Ovary (tissue), 3 donors: ENCODE measurements around the gene WWOX.

ENCODE experiments used
- POLR2A ChIP-seq: fragments of 450-650 bp; IDR thresholded peaks from one replicate; pipeline ENCODE4 v1.6.1; 2017; ENCODE audit warnings: antibody characterized with exemption, mild to moderate bottlenecking, moderate library complexity
- TF ChIP-seq, protein P1 (sequence below), 3 donors: fragments of 450-650 bp in 2 of 3; fragments of 200-600 bp in 1 of 3; IDR thresholded peaks; one replicate each; pipeline versions ENCODE4 v1.5.1 to v1.8.0; 2016 to 2022; ENCODE audit warnings: antibody characterized with exemption in 3 of 3, mild to moderate bottlenecking in 1 of 3
- donor health status: DM: no; HTN: no; CAD: no.

DNA sequence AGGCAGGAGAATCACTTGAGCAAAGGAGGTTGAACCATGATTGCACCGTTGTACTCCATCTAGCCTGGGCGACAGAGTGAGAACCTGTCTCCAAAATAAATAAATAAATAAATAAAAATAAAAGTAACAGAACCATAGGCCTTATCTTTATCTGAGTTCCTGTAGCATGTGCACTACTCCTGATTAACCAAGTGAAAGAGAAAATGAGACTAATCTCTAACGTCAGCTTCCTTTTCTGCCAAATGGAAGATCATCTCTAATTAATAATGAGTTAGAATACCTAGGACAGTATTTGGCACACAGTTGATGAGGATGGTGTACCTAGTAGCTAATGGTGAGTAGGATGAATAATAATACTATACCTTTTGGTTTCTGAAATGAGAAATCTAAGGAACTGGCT, 520.4 kb downstream of the WWOX start:
- no peak for TF ChIP-seq POLR2A
- TF ChIP-seq, protein P1, sequence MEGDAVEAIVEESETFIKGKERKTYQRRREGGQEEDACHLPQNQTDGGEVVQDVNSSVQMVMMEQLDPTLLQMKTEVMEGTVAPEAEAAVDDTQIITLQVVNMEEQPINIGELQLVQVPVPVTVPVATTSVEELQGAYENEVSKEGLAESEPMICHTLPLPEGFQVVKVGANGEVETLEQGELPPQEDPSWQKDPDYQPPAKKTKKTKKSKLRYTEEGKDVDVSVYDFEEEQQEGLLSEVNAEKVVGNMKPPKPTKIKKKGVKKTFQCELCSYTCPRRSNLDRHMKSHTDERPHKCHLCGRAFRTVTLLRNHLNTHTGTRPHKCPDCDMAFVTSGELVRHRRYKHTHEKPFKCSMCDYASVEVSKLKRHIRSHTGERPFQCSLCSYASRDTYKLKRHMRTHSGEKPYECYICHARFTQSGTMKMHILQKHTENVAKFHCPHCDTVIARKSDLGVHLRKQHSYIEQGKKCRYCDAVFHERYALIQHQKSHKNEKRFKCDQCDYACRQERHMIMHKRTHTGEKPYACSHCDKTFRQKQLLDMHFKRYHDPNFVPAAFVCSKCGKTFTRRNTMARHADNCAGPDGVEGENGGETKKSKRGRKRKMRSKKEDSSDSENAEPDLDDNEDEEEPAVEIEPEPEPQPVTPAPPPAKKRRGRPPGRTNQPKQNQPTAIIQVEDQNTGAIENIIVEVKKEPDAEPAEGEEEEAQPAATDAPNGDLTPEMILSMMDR (IDR thresholded peaks at IDR 0.05): no peak
